Heart left ventricle (tissue), 13 donors: ENCODE measurements around the gene ANKRD36C.
"Not testable (repeated sequence)": the region's sequence is repeated elsewhere in the genome, so short reads cannot be mapped to it uniquely, and the experiment has no call there.

Source experiments
- POLR2A ChIP-seq, 2 donors: fragments of 450-650 bp; IDR thresholded peaks; one replicate each; pipeline ENCODE4 v1.6.1; 2017; ENCODE audit warnings: antibody characterized with exemption in 2 of 2, mild to moderate bottlenecking in 2 of 2, moderate library complexity in 2 of 2
- TF ChIP-seq, protein P1 (sequence below), 12 donors: fragments of 200-600 bp; sonication (generic) in 4 of 12; IDR thresholded peaks; one replicate each; pipeline versions ENCODE4 v1.5.0 to v1.8.0; 2018 to 2022; ENCODE audit warnings: antibody characterized with exemption in 12 of 12, mild to moderate bottlenecking in 5 of 12
- donor health status: ischemic (EF 13 %, LVEDD 7.1; RV severe dilation, severe dysfunction).
- donor health status: DM: no; HTN: yes; CAD: no.
- donor health status: DM: no; HTN: no; CAD: no.
- donor health status: ischemic (EF 25% LVEDD 6.9; RV normal size, moderate dysfunction).
- donor health status: ischemic (EF 25% LVEDD 5.7; RV mildly dilated, moderate dysfunction).
- donor health status: ischemic (EF 35%, LVEDD 5.7; RV mildly dilated, moderate dysfunction).
- donor health status: nonischemic (EF 11% LVEDD 7.7; RV severe dilation, severe dysfunction).
- donor health status: DM: yes; HTN: yes; CAD: no.
- donor health status: PGD.
- donor health status: ischemic (EF 29% LVEDD 5.4; RV normal size, mild dysfunction).
- donor health status: nonischemic (EF 23%, LVEDD 6.1; RV moderate dilation, normal function).

DNA sequence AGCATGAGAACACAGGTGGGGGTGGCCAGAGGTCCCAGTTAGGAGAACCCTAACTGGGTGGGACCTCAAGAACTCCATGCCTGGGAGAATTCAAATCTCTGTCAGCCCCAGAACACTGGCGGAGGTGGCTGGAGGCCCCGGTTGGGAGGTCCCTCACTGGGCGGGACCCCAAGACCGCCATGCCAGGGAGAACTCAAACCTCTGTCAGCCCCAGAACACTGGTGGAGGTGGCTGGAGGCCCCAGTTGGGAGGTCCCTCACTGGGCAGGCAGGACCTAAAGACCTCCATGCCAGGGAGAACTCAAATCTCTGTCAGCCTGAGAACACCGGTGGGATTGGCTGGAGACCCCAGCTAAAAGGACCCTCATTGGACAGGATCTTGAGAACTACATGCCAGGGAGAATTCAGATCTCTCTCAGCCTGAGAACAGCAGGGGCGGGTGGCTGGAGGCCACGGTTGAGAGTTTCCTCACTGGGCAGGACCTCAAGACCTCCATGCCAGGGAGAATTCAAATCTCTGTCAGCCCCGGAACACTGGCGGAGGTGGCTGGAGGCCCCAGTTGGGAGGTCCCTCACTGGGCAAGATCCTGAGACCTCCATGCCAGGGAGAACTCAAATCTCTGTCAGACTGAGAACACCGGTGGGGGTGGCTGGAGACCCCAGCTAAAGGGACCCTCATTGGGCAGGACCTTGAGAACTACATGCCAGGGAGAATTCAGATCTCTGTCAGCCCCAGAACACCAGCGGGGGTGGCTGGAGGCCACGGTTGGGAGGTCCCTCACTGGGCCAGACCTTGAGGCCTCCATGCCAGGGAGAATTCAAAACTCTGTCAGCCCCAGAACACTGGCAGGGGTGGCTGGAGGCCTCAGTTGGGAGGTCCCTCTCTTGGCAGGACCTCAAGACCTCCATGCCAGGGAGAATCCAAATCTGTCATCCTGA, 157.3 kb downstream of the ANKRD36C start:
- TF ChIP-seq, protein P1, sequence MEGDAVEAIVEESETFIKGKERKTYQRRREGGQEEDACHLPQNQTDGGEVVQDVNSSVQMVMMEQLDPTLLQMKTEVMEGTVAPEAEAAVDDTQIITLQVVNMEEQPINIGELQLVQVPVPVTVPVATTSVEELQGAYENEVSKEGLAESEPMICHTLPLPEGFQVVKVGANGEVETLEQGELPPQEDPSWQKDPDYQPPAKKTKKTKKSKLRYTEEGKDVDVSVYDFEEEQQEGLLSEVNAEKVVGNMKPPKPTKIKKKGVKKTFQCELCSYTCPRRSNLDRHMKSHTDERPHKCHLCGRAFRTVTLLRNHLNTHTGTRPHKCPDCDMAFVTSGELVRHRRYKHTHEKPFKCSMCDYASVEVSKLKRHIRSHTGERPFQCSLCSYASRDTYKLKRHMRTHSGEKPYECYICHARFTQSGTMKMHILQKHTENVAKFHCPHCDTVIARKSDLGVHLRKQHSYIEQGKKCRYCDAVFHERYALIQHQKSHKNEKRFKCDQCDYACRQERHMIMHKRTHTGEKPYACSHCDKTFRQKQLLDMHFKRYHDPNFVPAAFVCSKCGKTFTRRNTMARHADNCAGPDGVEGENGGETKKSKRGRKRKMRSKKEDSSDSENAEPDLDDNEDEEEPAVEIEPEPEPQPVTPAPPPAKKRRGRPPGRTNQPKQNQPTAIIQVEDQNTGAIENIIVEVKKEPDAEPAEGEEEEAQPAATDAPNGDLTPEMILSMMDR (IDR thresholded peaks at IDR 0.05) = not testable (repeated sequence)
- not testable (repeated sequence) for TF ChIP-seq POLR2A (IDR thresholded peaks at IDR 0.05)
